HG02970 (cell line): ENCODE data around the gene PDE4D.
"Not testable (repeated sequence)": the region's sequence is repeated elsewhere in the genome, so short reads cannot be mapped to it uniquely, and the experiment has no call there.

Experiments used
- ATAC-seq: cut with Tn5 transposase; IDR thresholded peaks from one replicate; pipeline ENCODE4 v1.9.1; 2021; ENCODE audit warnings: mild to moderate bottlenecking, moderate library complexity, moderate number of reproducible peaks; ENCODE audit not compliant: unreplicated experiment, low FRiP score

PDE4D gene

DNA sequence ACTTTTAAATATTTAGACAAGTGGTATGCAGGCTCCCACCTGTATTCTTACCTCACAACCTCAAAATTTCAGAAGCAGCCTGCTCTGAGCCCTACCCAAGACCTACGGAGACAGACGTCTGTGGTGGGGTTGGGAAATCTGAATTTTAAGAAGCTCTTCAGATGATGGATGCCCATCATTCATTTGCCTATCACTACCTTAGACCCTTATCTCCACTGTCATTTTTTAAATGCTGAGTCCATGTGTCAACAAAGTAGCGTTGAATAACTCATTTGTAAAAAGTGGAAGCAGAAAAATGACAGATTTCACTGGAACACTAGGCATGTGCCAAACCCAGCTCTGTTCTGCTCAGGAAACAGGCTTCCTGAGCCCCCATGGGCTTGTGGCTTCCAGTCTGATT is 85.7 kb downstream of the PDE4D start:
- no peak for ATAC-seq

DNA sequence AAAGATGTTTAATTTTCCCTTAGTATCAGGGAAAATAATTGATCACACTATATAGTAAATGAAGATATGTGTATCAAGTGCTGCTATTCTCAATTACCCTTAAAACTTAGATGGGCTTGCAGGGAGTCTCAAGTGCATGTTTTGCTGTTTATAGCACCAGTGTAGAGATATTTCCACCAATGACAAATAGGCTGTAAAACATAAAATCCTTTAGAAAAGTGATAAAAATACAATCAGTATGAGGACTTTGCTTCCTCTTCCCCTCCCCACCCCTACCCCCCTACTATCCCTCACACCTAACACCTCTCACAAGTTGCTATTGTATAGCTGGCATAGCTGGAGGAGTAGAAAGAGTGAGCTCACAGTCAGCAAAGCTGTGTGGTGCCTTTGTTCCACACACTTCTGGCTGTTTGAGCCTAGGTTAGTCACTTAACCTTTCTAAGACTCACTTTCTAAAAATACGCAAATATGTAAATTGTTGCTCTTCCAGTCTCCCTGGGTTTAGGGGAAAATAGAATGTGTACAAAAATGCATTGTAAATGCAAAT is 93.1 kb downstream of the PDE4D start:
- ATAC-seq, result no peak

DNA sequence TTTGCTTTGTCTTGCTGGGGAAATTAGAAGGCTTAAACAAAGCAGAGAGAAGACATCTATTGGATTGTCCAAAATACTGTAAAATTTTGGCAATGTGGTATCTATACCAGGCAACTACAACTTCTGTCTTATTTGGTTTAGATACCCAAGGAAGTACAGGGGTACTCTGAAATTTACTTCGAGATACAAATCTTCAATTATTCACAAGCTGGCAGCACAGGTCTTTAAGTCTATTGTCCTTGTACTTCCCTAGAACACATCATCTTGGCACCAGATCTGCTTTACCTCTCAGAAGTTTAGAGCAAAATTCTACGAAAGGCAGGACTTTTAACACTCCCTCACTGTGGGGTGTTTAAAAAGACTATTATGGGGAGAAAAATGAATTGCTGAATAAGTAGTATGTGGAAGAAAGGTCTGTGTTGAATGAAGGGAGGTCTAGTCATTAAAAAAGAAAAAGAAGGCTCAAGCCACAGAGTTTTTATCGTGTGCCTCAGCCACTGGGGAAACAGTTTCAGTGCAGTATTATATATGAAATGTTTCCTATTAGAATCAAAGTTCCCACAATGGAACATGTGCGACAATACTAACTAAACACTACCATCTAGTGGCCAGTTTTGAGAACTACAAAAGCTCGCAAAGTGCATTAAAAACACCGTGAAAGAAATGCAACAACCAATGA is 93.7 kb downstream of the PDE4D start:
- peak; percentile 51 for ATAC-seq

DNA sequence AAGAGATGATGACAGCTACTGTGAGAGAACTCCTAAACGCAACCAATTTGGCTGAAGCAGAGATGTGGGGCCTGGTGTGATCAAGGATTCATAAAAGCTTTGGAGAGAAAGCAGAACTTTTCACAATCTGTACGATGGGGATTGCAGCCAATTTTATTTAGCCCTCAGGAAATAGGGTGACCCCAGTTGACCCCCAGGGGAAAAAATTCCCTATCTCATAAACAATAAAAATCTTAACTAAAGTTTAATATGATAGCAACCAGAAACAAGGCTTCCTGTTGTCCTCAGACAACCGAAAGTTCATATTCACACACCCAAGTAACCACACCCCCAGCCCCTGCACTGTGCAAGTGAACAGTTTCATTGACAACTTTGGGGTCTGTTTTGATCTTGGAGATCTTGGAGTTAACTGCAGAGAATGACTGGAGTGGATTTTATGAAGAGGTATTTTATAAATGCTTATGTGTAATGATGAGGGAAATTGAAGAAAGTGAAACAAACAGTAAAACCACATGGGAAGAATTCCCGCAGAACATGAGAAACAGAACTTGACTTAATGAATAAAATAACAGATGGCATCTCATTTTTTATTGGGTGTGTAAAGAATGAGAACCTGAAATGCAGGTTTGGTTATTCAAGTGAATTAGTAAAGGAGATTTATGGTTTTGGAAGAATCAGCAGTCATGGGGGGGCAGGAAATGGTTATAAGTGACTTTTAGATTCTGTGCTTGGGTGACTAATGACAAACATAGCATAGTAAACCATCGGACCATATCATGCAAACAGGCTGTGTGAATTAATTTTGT is 94.5 kb downstream of the PDE4D start:
- peak; percentile 68 for ATAC-seq

DNA sequence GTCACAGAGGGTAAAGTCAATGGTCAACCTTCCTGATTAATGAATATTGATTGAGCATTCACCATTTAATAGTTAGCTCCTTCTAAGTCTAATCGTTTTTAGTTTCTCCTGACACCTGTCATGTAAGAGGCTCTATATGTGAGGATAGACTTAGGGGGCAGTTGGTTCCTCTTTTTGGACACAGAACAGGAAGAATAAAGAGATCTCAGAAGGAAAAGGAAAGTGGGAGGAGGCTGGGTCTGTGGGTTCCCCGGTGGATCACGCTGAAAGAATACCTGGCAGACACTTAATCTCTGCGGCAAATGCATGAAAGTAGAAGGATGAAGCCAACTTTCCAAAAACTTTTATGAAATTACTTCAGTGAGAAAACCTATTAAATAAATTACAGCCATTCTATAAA is 98.4 kb downstream of the PDE4D start:
- ATAC-seq, result no peak

DNA sequence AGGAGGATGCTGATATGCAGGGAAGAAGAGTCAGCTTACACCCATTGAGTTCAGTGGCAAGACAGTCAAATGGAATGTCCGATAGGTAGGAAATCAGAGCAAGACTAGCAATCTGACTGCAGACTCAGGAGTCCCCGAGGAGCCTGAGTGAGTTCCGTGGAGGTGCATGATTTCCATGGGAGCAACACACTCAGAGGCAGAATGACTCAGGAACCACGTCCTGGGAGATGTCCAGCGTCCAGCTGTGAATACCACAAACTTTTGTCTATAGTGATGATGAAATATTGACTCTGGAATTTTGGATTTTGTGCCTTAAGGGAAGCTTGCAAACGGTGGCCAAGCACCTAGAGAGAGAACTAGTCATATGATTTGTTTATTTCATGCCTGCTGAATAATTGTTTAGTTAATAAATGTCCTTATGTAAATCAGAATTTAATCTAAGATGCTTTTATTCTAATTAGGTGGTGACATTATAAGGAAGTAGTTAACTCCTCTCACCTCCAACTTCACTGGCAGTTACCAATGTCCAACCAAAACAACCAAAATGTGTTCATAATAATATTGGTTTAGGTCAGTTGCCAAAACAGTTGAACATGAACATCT is 100.4 kb downstream of the PDE4D start:
- no peak for ATAC-seq

DNA sequence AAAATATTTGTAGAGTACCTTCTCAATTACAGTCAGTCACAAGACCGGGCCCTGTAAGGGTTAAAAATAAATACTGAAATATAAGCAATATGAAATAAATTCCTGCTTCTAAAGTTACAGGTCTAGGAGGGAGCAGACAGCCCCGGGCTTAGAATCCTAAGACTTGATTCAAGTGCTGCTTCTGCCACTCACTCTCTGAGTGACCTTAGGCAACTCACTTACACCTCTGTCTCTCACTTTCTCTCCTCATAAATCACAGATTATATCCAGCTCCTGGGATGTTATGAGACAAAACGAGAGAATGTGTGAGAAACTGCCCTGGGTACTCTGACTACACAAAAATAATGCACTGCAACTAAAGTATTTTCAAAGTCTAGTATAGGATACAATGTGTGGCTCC is 101.9 kb downstream of the PDE4D start:
- ATAC-seq, result no peak

DNA sequence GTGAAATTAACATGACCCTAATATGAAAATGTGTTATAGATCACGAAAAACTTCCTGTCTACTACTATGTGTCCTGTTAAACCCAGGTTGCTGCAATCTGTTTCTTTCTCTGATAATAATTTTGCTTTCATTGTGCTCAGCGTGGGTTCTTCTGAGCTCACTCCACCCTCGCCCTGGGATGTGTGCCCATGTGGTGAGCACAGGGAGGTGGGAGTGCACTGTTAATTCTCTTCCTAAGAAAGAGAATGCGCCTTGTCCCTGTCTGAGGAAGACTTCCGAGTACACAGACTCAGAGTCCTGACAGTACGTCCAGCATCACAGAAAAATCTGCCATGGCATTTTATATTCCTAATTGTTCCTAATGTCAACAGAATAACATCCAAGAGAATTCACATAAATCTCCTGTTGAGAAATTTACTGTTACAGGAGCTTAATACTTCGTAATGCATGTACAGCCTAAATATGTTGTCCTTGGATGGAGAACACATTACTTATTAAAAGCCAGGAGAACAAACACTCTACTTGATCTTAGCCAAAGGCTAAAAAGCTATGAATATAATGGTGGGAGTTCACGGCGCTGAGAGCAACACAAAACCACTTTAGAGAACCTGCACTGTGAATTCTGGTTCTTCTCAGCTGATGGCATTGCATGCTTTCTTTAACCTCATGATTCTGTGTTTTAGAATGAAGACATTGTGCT is 102.6 kb downstream of the PDE4D start:
- no peak for ATAC-seq

DNA sequence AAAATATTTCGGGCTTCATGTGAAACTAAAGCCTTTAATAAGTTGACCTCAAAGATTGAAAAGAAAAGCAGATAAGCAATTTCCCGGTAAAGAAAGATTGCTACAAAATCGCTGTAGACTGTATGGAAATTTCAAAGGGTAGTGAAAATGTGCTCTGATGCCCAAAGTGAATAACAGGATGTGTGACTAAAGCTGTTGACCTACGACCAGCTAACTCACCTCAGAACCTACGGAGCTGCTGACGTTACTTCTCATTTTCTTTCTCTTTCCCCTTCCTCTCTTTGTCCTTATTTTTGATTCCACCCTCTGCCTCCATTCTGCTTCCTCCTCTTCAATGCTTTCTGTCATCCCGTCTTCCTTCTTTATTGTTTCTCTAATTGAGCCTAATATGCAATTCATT is 103.2 kb downstream of the PDE4D start:
- ATAC-seq, result peak; percentile 62

DNA sequence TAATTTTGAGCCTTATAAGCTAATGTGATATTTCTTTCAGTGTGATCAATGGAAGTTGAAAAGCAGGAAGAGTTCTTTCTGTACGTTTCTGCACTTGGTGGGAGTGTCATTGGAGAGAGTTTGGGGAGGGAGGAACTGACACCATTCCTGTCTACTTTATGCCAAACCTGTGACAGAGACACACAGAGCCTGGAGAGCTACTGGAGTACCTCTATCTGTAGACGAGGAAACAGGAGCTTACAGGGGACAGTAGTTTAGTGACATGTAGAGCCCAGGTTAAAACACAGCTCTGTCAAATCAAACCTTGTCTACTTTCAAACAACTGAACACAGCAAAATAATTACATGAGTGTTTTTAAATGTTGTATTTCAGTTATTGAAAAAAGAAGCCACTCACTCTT is 103.6 kb downstream of the PDE4D start:
- no peak for ATAC-seq

DNA sequence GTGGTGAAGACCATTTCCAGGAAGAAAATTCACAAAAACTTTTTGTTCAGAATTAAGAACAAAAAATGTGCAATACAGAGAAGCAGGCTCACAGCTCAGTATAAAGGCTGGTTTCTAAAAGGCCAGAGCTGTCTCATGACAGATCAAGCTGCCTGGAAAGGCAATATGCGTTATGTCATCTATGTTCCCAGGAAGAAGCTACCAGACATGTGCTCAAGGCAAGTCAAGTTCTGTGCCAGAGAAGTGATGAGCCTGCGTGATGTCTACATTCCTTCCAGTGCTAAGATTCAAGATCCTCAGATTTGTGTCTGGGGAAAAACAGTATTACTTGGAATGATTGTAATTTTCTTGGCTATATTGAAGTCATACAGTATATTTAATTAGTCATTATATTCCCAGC is 104.3 kb downstream of the PDE4D start:
- ATAC-seq, result no peak

DNA sequence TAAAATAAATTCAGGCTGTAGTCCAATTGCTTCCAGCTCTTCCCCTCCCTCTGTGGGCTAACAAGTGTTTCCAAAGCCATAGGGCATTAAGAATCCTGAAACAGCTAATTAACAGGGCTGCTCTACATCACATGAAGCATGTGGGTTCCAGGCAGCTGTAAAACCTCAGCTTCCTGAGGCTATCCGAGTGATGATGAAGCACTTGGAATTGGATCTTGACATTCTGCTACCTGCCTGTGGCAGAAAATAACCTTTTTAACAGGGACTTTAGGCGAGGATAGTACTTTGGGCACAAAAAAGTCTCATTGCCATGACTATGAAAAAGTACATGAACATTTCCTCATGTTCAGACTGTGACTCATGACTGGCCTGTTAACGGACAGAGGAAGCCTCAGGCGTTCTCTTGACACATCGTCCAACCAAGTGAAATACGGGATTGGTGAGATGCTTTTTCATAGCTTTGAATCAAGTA is 107.2 kb downstream of the PDE4D start:
- ATAC-seq, result no peak

DNA sequence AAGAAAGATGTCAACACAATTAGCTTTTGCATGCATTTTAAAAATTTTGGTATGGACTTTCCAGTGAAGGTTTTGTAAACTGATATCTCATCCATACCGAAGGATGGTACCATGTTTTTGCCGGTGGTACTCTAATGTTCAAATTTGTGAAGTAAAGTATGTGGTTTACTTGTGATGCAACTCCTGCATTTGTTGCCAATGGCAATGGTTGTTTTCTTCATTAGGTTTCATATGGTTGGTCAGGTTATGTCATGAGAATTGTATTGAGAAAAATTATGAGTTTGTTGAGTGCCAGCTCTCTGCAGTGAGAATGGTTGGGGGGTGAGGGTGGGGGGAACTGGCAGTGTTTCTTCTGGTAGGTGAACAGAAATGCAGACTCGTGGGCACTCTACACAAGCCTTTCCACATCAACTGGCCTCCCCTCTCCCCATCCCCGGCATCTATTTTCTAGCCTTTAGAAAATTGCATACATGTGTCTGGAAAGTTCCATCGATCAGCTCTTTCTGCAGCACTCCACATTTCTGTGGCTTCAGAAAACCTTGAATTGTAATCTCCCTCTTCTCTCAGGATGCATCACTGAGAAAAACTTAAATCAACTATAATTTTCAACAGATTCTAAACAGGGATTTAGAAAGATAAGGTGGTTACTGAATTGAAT is 107.7 kb downstream of the PDE4D start:
- ATAC-seq, result no peak

DNA sequence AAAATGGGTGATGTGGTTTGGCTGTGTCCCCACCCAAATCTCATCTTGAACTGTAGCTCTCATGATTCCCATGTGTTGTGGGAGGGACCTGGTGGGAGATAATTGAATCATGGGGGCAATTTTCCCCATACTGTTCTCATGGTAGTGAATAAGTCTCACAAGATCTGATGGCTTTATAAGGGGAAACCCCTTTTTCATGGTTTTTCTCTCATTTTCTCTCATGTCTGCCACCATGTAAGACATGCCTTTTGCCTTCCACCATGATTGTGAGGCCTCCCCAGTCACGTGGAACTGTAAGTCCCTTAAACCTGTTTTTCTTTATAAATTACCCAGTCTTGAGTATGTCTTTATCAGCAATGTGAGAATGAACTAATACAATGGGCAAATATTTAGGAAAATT is 108.8 kb downstream of the PDE4D start:
- not testable (repeated sequence) for ATAC-seq

DNA sequence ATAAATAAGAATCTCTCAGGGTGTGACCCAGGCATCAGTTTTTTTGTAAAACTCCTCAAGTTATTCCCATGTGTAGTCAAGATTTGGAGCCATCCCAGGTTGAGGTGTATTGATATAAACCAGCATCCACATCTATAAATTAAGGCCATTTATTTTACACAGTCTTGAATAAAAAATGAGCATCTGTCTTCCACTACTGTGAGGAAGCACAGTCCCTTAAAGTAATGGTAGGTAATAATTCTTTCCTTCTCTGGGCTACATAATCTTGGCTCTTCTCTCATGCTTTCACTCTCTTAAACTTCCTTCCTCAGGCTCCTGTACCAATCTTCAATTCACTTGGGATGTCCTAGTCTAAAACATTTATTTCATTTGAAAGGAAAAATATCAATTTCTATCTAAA is 110.3 kb downstream of the PDE4D start:
- ATAC-seq, result no peak

DNA sequence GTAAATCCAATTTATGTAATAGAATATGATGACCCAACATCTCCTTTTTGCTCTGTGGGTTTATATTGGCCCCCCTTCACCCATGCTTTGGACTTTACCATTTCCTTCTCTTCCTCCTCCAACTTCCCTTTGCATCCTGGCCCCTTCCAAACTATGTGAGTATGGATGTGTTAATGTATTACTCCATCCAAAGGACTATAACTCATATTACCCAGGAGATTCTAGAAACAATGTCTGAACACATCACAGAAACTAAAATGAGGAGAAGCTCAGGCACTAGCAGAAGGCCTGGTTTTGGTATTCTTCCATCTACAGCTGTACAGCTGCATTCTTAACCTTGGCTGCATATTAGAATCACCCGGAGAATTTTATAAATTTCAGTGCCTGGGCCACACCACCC is 110.7 kb downstream of the PDE4D start:
- ATAC-seq, result no peak

DNA sequence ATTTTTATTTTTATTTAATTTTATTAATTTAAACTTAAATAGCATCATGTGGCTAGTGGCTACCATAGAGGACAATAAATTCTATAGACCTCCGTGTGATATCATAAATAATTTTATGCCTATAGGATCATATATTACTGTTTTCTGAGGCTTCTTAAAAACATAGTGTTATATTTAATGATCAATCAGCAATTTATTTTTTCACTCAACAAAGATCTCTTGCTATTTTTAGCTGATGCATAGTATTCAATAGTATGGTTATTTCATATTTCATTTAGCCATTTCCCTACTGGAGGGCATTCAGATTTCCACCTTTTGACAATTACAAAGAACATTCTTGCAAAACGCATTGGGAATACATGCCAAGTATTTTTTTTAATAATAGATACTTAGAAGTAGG is 114.1 kb downstream of the PDE4D start:
- no peak for ATAC-seq

DNA sequence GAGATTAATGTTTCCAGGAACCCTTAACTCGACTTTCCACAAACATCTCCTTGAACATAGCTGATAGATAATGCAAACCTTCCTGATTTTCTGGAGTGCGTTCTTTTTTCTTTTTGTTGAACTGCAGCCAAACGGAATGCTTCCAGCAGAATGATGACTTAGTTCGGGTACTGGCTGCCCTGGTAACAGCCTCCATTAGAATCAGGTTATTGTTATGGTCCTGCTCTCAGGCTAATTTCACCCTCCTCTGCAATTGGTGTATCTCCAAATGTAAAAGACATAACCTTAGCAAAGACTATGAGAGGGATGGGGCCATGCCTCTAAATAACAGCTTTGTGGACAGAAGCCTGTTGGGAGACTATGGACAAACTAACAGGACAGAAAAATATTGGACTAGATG is 116.5 kb downstream of the PDE4D start:
- ATAC-seq, result no peak

DNA sequence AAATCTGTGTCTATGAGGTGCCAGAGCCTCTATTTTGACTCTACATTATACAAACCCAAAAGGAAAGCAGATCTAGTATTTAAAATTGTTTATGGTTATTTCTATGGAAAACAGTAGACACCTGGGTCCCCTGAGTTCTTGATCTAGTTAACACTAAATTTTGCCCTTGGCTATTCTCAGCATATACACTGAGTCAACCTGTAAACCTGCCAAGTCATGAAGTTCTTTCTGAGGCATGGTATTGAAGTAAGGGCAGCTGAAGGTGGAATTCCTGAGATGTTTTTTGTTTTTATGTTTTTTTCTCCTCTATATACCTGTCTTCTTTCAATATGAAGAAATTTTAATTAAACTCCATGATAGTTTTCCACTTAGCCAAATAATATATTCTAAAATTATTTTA is 120.2 kb downstream of the PDE4D start:
- ATAC-seq, result no peak

DNA sequence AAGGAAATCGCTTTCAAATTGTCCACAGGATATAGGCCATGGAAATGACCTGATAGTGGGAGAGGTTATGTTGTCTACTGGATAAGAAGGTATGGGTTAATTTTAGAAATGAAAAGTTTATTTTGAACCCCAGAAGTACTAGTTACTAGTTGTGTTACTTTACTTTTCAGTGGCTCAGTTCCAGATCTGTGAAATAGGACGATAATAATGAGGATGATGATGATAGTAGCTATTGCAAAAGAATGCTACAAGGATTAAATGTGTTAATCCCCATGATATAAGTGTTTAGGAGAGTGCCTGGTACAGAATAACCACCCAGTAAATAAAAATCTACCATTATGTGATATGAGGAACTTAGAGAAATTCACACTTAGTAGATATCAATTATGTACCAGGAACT is 120.8 kb downstream of the PDE4D start:
- ATAC-seq, result no peak
